ENCODE data around the gene GPN3.
A peak's percentile ranks its signal among the peaks of the same experiment; 100 is the strongest.
"Not testable (repeated sequence)": the region's sequence is repeated elsewhere in the genome, so short reads cannot be mapped to it uniquely, and the experiment has no call there.

GPN3 gene

DNA sequence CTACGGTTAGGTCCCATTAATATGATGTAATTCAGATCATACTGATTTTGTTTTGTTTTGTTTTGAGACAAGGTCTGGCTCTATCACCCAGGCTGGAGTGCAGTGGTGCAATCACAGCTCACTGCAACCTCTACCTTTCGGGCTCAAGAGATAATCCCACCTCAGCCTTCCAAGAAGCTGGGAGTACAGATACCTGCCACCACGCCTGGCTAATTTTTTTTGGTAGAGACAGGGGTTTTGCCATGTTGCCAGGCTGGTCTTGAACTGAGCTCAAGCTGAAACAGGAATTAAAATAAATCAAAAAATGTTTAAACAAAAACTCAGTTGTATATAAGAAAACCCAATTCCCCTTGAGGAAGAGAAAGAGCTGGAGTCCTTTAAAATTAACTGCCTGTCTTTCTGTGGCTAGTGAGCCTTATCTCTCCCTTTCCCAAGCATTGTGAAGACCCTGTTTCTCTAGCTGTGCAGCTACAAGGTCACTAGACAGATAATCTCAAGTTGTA is 46.8 kb downstream of the GPN3 start:
- H3K4me3 ChIP-seq (ENCODE audit: low read depth, low read length) = no peak overlapping the region
- no peak for TF ChIP-seq CTCF (IDR thresholded peaks at IDR 0.05; ENCODE audit: control insufficient read depth, extremely low read depth, insufficient read depth)
- no peak for DNase-seq (ENCODE audit: low read depth)

GRCh38 chr12:110420644-110421043 is 47.4 kb downstream of the GPN3 start:
- DNase-seq (ENCODE audit: low read depth); H3K4me3 ChIP-seq (ENCODE audit: low read depth, low read length): not testable (repeated sequence)

DNA sequence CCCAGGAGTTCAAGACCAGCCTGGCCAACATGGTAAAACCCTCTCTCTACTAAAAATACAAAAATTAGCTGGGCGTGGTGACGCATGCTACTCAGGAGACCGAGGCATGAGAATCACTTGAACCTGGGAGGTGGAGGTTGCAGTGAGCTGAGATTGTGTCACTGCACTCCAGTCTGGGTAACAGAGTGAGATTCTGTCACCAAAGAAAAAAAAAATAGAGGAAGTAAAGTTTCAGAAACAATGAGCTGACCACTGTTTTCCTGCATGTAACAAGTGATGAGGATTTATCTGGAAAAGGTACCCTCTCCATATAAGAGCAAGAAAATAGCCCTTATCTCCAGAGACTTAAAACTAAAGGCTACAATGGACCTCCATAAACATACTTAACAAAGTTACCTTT is 50.9 kb downstream of the GPN3 start:
- not testable (repeated sequence) for H3K4me3 ChIP-seq (ENCODE audit: low read depth, low read length); DNase-seq (ENCODE audit: low read depth)

GRCh38 chr12:110410086-110410485 is 58.0 kb downstream of the GPN3 start:
- not testable (repeated sequence) for H3K4me3 ChIP-seq (ENCODE audit: low read depth, low read length); DNase-seq (ENCODE audit: low read depth)

DNA sequence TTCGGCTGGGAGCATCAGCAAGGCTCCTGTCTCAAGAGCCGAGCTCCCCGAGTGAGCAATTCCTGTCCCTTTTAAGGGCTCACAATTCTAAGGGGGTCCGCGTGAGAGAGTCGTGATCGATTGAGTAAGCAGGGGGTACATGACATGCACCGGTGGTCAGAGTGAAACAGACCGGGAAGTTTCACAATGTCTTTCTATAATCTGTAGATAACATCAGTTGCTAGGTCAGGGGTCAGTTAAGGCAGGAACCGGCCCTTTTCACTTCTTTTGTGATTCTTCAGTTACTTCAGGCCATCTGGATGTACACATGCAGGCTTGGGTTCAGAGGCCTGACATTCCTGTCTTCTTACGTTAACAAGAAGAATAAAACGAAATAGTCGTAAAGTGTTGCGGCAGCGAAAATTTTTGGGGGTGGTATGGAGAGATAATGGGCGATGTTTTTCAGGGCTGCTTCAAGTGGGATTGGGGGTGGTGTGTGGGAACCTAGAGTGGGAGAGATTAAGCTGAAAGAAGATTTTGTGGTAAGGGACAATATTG is 62.9 kb downstream of the GPN3 start:
- not testable (repeated sequence) for H3K4me3 ChIP-seq (ENCODE audit: low read depth, low read length); DNase-seq (ENCODE audit: low read depth)

DNA sequence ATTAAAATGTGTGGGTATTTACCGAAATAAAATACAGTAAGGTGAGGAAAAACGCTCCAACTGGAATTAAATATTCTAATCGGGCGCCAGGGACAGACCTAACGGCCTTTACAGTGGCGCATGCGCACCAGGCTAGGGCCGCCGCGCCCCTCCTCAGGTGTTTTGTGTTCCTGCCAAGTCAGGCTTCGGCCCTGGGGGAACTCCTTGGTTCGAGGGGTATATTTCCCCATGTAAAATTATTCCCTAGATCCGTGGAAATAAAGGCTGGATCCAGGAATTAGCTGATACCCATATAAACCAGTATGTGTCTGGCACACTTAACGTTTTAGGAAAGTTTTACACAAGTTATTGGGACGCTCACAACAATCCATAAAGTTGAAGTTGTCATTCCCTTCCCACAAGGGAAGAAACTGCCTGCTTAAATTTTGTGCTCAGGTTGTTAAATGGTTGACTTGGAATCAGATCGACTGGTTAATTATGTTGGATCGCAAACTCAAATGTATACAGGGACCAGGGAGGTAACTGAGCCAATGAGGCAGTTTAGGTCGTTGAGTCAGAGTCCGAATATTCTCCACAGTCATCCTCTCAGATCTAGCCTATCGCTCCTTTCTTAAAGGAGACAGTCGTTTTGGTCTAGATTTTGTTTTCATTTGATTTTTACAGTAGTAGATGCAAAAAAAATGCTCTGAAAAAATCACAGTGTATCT is 63.9 kb downstream of the GPN3 start:
- H3K4me3 ChIP-seq (ENCODE audit: low read depth, low read length) = peak overlapping the region; percentile 99
- no peak for TF ChIP-seq CTCF (IDR thresholded peaks at IDR 0.05; ENCODE audit: control insufficient read depth, extremely low read depth, insufficient read depth)
- DNase-seq (ENCODE audit: low read depth) = peak; percentile 14

DNA sequence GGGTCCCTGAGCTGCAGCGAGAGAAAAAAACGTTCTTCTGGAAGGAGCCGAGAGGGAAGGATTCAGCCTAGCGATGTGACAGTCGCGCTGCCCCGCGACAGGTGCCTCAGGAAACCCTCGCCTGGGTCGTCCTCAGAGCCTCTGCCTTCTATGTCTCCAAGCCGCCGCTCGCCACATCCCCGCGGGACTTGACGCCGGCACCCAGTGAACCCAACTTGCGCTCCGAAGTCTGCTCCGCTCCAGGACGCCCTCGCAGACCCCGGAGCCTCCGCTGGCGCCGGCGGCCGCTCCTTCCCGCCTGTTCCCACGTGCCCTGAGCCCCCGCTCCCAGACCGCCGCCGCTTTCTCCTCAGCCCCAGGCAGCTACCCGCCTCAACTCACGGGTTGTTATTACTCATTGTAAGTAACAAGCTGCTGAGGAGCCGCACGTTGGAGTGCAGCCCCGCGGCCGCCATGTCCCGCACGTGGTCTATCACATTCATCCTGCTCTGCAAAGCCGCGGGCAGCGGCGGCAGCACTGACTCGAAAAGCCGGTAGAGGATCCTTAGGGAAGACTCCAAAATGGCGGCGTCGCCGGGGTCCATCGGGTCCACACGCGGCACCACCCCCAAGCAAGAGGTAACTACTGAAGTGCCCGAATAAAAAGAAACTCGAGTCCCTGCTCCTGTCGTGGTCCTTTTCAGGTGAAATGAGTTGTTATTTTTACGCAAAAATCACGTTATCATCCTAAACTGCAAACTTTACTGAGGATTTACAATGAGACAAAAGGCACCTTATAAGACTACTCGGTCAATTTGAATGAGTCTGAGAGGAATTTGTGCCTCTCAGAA is 64.7 kb downstream of the GPN3 start, which contains the start of gene ANAPC7:
ANAPC7 (minus strand) TSS at position 563 of the 830 bp plus-strand sequence; CDS start at position 482, 81 bp downstream.
- no peak for TF ChIP-seq CTCF (IDR thresholded peaks at IDR 0.05; ENCODE audit: control insufficient read depth, extremely low read depth, insufficient read depth)
- H3K4me3 ChIP-seq (ENCODE audit: low read depth, low read length) = peak within 1 kb of the TSS; percentile 99

More for the DNA sequence above, 64.7 kb downstream of the GPN3 start, which contains the start of gene ANAPC7:
- DNase-seq (ENCODE audit: low read depth) = peak; percentile 75

All from LNCaP clone FGC (cell line).